HepG2 (cell line): ENCODE measurements around the gene DZANK1. TPM values are rescaled to one million over a fixed set of nuclear protein-coding genes. Genes with fewer than 3 reads are reported as not detected.

Experiments used
- CREM ChIP-seq, 2 experiments: sonication (generic) in 1 of 2; formaldehyde crosslinking in 1 of 2; IDR thresholded peaks; 2 replicates each; pipeline versions ENCODE4 v1.4.0 to v1.6.1; 2016 to 2020; ENCODE audit warnings: antibody characterized with exemption in 1 of 2, mild to moderate bottlenecking in 1 of 2, missing genetic modification reagents in 1 of 2
- GATA4 ChIP-seq: sonication (generic); IDR thresholded peaks from 2 replicates; pipeline ENCODE4 v1.6.1; 2016; ENCODE audit warnings: antibody characterized with exemption, low read depth, borderline replicate concordance
- GLI4 ChIP-seq: sonication (generic); formaldehyde crosslinking; IDR thresholded peaks from 2 replicates; pipeline ENCODE4 v1.5.1; 2020; ENCODE audit warnings: missing genetic modification reagents, mild to moderate bottlenecking, moderate library complexity, borderline replicate concordance
- JUND ChIP-seq: sonication (generic); formaldehyde crosslinking; IDR thresholded peaks from 2 replicates; pipeline ENCODE4 v1.8.0; 2022; ENCODE audit warnings: mild to moderate bottlenecking, missing genetic modification reagents
- SUZ12 ChIP-seq: fragments of 150-350 bp; IDR thresholded peaks from 2 replicates; pipeline ENCODE4 v1.6.1; 2014; ENCODE audit warnings: low read depth, low read length
- YEATS2 ChIP-seq: sonication (generic); formaldehyde crosslinking; IDR thresholded peaks from 2 replicates; pipeline ENCODE4 v1.4.0; 2020; ENCODE audit warnings: missing genetic modification reagents, borderline replicate concordance
- ZNF124 ChIP-seq: sonication (generic); formaldehyde crosslinking; IDR thresholded peaks from 2 replicates; pipeline ENCODE4 v1.4.0; 2020; ENCODE audit warnings: missing genetic modification reagents
- ZNF589 ChIP-seq: sonication (generic); formaldehyde crosslinking; conservative IDR thresholded peaks from 2 replicates; pipeline ENCODE4 v1.8.0; 2022; ENCODE audit warnings: mild to moderate bottlenecking, moderate library complexity, missing genetic modification reagents
- polyA plus RNA-seq, 8 experiments: library from polyadenylated mRNA; depleted of rRNA in 3 of 8; stranded (reverse) in 7 of 8; unstranded in 1 of 8; fragments of >200 nt; fragmentation: Illumina TruSeq in 4 of 8; extraction: Trizol in 4 of 8; gene quantifications; 2 replicates each; pipeline versions ENCODE4 v1.2.1 to v1.2.3, GENCODE V29; 2011 to 2016; ENCODE audit warnings: low read depth in 4 of 8, missing spikeins in 1 of 8, mixed read lengths in 1 of 8; ENCODE audit not compliant: insufficient read depth in 1 of 8
- total RNA-seq, 5 experiments: library from RNA; depleted of rRNA; stranded (reverse); fragments of >200 nt; fragmentation: Illumina TruSeq; extraction: Trizol; gene quantifications; 2 replicates each; pipeline ENCODE4 v1.2.3, GENCODE V29; 2016; ENCODE audit warnings: low read depth in 1 of 5
- TF ChIP-seq, protein P1 (sequence below): IDR thresholded peaks from 2 replicates; pipeline ENCODE4 v1.4.0; 2020; ENCODE audit warnings: mild to moderate bottlenecking, missing genetic modification reagents
- TF ChIP-seq, protein P2 (sequence below): sonication (generic); formaldehyde crosslinking; IDR thresholded peaks from 2 replicates; pipeline ENCODE4 v1.5.1; 2020; ENCODE audit warnings: missing genetic modification reagents, mild to moderate bottlenecking, borderline replicate concordance
- TF ChIP-seq, protein P3 (sequence below): sonication (generic); formaldehyde crosslinking; IDR thresholded peaks from 2 replicates; pipeline ENCODE4 v1.8.0; 2022; ENCODE audit warnings: mild to moderate bottlenecking, missing genetic modification reagents; ENCODE audit not compliant: insufficient replicate concordance
- TF ChIP-seq, protein P4 (sequence below), 2 experiments: sonication (generic) in 1 of 2; formaldehyde crosslinking in 1 of 2; IDR thresholded peaks; 2 replicates each; pipeline versions ENCODE4 v1.4.0 to v1.6.1; 2016 to 2020; ENCODE audit warnings: borderline replicate concordance in 1 of 2, low read depth in 1 of 2, mild to moderate bottlenecking in 1 of 2, missing genetic modification reagents in 1 of 2

The DZANK1 gene
- total and polyA plus RNA-seq, 2 of the 13 experiments (the other 11 are each of a cell fraction or from before 2014, with no cell fraction given) = 1.6 to 3.2 TPM

DNA sequence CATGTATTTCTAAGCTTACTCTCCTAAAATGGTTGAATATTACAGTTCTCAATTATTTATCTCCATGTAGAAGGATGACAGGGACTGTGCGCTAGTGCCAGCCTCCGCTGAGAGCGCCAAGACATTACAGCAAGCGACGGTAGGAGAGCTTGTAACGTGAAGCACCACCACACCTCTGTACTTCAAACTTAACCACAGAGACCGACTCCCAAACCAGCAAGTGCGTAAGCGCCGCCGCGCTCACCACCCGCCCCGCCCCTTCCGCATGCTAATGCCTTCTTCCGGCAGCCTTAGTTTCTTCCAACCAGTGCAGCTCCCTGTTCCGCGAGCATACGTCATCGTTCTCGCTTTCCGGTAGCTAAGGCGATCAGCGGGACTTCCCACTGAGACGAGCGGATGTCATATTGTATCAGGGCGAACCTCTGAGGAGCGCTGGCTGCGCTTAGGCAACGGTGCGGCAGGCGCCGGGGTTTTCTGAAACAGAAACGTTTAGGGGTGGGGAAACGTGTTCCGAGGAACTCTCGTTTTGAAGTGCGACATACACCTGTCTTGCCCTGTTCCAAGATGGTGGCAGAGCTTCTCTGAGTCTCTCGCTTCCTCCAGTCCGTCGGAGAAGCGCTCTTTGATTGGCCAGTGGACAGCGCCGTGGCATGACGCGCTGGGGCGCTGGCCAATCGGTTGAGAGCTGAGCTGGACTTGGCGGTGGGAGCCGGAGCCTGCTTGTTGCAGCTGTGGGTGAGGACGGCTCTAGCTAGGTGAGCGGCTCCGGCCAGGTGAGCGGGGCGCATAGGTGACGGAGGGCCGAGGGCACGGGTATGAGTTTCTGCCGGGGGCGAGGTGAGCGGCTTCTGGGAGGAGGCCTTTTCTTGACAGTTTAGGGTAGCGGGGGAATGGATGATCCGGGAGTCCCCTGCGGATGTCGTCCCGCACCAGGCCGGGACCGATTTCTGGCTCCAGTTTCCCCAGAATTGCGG lies 40.7 kb upstream of the DZANK1 start, which contains the start of gene SEC23B (continued):
- TF ChIP-seq, protein P1, sequence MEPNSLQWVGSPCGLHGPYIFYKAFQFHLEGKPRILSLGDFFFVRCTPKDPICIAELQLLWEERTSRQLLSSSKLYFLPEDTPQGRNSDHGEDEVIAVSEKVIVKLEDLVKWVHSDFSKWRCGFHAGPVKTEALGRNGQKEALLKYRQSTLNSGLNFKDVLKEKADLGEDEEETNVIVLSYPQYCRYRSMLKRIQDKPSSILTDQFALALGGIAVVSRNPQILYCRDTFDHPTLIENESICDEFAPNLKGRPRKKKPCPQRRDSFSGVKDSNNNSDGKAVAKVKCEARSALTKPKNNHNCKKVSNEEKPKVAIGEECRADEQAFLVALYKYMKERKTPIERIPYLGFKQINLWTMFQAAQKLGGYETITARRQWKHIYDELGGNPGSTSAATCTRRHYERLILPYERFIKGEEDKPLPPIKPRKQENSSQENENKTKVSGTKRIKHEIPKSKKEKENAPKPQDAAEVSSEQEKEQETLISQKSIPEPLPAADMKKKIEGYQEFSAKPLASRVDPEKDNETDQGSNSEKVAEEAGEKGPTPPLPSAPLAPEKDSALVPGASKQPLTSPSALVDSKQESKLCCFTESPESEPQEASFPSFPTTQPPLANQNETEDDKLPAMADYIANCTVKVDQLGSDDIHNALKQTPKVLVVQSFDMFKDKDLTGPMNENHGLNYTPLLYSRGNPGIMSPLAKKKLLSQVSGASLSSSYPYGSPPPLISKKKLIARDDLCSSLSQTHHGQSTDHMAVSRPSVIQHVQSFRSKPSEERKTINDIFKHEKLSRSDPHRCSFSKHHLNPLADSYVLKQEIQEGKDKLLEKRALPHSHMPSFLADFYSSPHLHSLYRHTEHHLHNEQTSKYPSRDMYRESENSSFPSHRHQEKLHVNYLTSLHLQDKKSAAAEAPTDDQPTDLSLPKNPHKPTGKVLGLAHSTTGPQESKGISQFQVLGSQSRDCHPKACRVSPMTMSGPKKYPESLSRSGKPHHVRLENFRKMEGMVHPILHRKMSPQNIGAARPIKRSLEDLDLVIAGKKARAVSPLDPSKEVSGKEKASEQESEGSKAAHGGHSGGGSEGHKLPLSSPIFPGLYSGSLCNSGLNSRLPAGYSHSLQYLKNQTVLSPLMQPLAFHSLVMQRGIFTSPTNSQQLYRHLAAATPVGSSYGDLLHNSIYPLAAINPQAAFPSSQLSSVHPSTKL = peak; percentile 67
- no peak for TF ChIP-seq GLI4
- TF ChIP-seq SUZ12 = no peak
- TF ChIP-seq ZNF124 (CRISPR knock-in tag) = peak; percentile 85
- peak; percentile 99 for TF ChIP-seq CREM (IDR thresholded peaks at IDR 0.05)
- TF ChIP-seq CREM (CRISPR knock-in tag; IDR thresholded peaks at IDR 0.05) = peak; percentile 15; the same call in 1 of the 2 replicates
- TF ChIP-seq, protein P2, sequence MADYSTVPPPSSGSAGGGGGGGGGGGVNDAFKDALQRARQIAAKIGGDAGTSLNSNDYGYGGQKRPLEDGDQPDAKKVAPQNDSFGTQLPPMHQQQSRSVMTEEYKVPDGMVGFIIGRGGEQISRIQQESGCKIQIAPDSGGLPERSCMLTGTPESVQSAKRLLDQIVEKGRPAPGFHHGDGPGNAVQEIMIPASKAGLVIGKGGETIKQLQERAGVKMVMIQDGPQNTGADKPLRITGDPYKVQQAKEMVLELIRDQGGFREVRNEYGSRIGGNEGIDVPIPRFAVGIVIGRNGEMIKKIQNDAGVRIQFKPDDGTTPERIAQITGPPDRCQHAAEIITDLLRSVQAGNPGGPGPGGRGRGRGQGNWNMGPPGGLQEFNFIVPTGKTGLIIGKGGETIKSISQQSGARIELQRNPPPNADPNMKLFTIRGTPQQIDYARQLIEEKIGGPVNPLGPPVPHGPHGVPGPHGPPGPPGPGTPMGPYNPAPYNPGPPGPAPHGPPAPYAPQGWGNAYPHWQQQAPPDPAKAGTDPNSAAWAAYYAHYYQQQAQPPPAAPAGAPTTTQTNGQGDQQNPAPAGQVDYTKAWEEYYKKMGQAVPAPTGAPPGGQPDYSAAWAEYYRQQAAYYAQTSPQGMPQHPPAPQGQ (CRISPR knock-in tag) = peak; percentile 45; the same call in 1 of the 2 replicates
- peak; percentile 86; the same call in 1 of the 2 replicates for TF ChIP-seq JUND (CRISPR knock-in tag)
- TF ChIP-seq GATA4 = peak; percentile 57; the same call in 1 of the 2 replicates
- TF ChIP-seq, protein P3, sequence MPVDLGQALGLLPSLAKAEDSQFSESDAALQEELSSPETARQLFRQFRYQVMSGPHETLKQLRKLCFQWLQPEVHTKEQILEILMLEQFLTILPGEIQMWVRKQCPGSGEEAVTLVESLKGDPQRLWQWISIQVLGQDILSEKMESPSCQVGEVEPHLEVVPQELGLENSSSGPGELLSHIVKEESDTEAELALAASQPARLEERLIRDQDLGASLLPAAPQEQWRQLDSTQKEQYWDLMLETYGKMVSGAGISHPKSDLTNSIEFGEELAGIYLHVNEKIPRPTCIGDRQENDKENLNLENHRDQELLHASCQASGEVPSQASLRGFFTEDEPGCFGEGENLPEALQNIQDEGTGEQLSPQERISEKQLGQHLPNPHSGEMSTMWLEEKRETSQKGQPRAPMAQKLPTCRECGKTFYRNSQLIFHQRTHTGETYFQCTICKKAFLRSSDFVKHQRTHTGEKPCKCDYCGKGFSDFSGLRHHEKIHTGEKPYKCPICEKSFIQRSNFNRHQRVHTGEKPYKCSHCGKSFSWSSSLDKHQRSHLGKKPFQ (CRISPR knock-in tag) = no peak
- peak; percentile 94 for TF ChIP-seq YEATS2 (CRISPR knock-in tag)
- TF ChIP-seq, protein P4, sequence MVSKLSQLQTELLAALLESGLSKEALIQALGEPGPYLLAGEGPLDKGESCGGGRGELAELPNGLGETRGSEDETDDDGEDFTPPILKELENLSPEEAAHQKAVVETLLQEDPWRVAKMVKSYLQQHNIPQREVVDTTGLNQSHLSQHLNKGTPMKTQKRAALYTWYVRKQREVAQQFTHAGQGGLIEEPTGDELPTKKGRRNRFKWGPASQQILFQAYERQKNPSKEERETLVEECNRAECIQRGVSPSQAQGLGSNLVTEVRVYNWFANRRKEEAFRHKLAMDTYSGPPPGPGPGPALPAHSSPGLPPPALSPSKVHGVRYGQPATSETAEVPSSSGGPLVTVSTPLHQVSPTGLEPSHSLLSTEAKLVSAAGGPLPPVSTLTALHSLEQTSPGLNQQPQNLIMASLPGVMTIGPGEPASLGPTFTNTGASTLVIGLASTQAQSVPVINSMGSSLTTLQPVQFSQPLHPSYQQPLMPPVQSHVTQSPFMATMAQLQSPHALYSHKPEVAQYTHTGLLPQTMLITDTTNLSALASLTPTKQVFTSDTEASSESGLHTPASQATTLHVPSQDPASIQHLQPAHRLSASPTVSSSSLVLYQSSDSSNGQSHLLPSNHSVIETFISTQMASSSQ (IDR thresholded peaks at IDR 0.05; ENCODE audit: low read depth) = no peak
- TF ChIP-seq, protein P4 (CRISPR knock-in tag; IDR thresholded peaks at IDR 0.05; ENCODE audit: borderline replicate concordance) = peak; percentile 63; the same call in 1 of the 2 replicates
- no peak; the same call in 1 of the 2 replicates for TF ChIP-seq ZNF589 (CRISPR knock-in tag)
